ENCODE measurements around the gene CRYGN.

CRYGN gene

DNA sequence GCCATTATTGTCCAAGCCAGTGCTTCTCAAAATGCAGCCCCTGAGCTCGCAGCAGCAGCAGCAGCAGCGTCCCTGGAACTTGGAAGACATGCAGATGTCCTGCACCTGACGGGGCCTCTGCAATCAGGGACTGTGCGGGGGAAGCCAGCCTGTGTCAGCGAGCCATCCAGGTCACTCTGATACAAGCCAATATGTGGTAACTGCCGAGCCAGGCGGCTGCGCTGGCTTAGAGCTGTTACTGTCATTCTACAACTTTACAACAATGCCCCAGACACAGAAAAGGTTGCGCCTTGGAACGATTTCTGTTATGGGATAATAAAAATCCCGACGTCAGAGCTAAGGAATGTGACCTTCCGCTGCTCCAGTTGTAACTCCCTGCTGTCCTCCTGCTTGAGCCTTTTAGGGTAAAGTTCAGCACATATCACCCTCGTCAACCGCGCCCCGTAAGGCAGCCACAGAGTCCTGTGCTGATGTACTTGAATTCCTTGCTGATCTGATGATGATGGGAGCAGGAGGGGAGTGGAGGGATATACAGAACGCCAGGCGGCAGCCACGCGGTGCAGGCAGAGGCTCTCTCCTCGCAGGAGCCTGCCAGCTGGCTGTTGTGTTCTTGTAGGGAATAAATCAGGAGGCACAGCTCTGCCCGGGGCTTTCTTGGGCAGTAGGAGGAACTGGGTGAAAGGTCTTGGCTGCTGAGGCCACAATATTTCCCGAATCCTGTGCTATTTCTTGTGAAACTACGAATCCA lies 20.0 kb upstream of the CRYGN start:
- DNase-seq (ENCODE audit: low read depth), result peak; percentile 94

DNA sequence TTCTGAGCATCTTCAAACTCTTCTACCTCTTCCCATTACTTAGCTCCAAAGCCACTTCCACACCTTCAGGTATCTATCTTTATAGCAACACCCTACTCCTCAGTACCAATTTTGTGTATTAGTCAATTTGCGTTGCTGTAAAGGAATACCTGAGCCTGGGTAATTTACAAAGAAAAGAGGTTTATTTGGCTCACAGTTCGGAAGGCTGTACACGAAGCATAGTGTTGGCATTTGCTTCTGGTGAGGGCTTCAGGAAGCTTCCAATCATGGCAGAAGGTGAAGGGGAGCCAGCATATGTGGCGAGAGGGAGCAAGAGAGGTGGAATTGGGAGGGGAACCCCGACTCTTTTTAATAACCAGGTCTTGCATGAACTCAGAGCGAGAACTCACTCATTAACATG lies 17.6 kb upstream of the CRYGN start:
- DNase-seq (ENCODE audit: low read depth), result no peak

- no peak for DNase-seq (ENCODE audit: low read depth)
Observed at GRCh38 chr7:151456782-151457181, 16.8 kb upstream of the CRYGN start.

DNA sequence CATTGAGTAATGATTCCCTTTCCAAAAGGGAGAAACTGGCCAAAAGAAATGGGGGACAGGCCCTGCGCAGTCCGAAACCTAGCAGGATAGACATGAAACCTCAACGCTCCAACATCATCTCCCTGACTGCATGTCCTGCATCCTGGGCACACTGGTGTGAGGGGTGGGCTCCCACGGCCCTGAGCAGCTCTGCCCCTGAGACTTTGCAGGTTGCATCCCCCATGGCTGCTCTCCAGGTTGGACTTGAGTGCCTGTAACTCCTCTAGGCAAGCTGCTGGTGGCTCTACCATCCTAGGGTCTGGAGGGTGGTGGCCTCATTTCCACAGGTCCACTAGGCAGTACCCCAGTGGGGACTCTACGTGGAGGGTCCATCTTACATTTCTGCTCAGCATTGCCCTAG lies 16.3 kb upstream of the CRYGN start:
- no peak for DNase-seq (ENCODE audit: low read depth)

- DNase-seq (ENCODE audit: low read depth), result no peak
Observed at GRCh38 chr7:151455690-151456089, 15.7 kb upstream of the CRYGN start.

GRCh38 chr7:151454932-151455530 lies 15.1 kb upstream of the CRYGN start:
- DNase-seq (ENCODE audit: low read depth), result no peak

DNA sequence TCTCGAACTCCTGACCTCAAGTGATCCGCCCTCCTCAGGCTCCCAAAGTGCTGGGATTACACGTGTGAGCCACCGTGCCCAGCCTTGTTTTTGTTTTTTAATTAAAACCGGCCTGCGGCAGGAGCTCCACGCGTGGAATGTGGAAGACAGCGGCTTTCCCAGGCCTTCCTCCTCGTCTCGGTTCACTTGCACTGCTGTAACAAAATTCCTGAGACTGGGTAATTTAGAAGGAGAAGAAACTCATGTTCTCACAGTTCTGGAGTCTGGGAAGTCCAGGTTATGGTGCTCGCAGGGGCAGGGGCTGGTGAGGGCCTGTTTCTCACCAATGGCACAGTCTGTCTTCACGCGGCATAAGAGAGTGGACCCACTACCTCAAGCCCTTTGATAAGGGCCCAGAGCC lies 14.4 kb upstream of the CRYGN start:
- DNase-seq (ENCODE audit: low read depth), result no peak

- DNase-seq (ENCODE audit: low read depth), result no peak
Observed at GRCh38 chr7:151453326-151453791, 13.4 kb upstream of the CRYGN start.

- no peak for DNase-seq (ENCODE audit: low read depth)
Observed at GRCh38 chr7:151452680-151453325, 12.9 kb upstream of the CRYGN start.

DNA sequence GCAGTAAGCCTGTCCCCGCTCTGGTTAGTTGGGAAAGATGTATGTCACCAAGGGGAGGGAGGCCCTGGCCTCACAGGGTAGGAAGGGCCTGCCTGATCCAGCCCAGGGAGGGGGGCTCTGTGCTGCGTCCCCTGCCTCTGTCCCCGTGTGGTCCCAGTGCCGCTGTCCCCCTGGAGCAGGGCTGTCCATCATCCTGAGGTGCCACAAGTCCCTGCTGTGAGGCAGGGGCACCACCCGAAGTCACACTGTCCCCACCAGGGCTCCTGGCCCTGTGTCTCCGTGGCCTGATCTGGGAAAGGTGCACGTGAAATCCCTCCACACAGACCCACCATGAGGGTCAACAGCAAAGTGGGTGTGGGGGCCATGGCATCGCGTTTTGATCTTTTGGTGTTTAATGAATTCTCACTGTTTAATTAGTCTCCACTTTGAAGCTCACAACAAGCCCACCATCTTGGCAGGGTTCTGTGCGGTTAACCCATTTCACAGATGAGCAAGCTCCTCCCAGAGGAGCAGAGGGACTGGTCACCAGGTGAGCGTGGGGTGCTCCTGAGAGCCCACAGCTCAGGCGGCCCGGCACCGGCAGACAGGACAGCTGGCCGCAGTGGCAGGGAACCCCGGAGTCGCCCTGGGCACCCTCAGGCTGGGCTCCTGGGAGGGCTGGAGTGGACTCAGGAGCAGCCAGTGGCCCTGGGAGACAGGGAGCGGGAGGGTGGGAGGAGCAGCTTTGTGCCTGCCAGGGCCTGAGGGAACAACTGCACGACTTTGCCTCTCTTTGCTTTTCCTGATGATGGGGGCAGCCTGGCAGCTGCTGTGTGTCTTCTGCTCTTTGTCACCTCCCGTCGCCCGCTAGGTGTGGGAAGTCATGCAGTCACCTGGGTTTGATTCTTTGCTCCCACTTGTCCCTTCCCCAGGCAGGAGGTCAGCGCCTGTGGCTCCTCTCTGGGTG lies 12.0 kb upstream of the CRYGN start:
- DNase-seq (ENCODE audit: low read depth), result no peak

GRCh38 chr7:151451156-151451555 lies 11.2 kb upstream of the CRYGN start:
- DNase-seq (ENCODE audit: low read depth), result no peak

DNA sequence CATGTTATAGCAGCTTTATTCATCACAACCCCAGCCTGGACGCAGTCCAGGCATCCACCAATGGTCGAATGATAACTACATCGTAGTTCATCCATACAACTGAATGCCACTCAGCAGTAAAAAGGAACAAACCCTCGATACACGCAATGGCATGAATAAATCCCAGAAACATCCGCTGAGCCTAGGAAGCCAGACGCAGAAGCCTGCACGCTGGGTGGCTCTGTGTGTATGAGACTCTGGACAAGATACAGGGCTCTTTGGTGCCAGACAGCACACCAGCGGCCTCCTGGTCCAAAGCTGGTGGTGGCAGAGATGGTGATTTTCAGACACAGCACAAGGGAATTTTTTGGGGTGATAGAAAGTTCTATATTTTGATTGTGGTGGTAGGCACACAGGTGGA lies 10.0 kb upstream of the CRYGN start:
- DNase-seq (ENCODE audit: low read depth), result no peak

DNA sequence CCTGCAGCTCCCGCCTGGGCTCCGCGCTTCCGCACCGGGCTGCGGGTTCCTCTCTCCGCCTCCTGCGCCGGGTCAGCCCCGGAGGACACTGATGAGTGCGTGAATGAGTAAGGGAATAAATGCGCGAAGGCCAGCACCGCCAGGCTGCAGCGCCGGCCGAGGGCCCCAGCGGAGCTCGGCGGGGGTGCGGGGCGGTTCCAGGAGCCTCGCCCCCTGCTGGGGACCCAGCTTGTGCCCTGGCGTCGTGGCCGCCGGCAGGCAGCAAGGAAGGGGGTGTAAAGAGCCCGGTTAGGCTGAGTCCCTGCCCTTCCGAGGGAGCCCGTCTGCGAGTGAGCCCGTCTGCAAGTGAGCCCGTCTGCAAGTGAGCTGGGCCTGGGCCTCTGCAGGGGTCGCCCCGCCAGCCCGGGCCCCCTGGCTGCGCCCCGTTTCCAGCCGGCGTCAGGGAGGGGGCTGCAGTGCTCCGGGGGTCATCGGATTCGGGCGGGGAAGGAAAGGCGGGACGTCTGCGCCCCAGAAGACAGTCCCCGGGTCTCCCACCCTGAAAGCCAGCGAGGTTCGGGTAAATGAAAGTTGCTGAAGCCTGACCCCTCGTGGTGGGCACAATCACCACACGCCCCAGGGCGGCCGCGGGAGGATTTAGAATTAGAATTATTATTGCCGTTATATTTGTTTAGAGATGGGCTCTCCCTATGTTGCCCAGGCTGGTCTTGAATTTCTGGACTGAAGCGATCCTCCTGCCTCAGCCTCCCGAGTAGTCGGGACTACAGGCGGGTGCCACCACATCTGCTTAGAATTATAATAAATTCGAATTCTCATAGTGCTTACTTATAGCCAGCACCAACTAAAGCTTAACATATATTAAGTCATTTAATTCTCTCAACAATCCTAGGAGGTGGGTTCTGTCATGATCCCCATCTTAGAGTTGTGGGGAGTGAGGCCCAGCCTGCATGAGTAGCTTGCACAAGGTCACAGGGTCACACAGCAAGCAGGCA lies 8.6 kb upstream of the CRYGN start:
- DNase-seq (ENCODE audit: low read depth), result peak; percentile 66

GRCh38 chr7:151447901-151448260 lies 7.9 kb upstream of the CRYGN start:
- DNase-seq (ENCODE audit: low read depth), result no peak

DNA sequence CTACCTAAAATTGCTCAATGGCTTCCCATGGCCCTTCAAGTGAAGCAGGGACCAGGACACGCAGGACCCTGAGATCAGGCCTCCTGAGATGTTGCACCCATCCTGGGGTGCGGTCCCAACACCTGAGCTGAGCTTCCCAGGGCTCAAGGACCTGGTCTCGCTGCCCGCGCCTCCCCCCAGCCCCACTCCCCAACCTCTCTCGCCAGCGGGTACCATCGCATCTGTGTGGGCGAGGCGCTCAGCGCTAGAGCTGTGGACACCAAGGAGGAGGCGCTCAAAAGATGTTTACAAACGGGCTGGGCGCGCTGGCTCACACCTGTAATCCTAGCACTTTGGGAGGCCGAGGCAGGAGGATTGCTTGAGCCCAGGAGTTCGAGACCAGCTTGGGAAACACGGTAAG lies 7.4 kb upstream of the CRYGN start:
- DNase-seq (ENCODE audit: low read depth), result no peak

- DNase-seq (ENCODE audit: low read depth), result no peak
Observed at GRCh38 chr7:151446412-151446811, 6.5 kb upstream of the CRYGN start.

DNA sequence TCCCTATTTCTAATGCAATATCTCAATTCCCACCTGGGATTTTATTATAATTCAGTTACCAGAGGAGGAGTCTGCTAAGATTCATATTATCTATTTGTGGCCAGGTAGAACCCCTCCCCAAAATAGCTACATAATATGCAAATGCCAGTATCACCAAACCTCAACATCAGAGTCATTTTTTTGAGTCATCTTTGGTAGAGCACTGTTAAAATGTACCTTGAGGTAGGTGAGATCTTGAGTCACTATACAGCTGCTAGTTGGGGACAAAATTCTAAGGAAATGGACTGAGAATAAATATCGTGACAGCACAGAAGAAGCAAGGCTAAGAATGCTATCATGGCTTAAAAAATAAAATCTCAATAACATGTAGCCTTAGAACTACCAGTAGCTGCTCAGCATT lies 4.7 kb upstream of the CRYGN start:
- no peak for DNase-seq (ENCODE audit: low read depth)

- peak; percentile 56 for DNase-seq (ENCODE audit: low read depth)
Observed at GRCh38 chr7:151442776-151443496, 3.0 kb upstream of the CRYGN start.

DNA sequence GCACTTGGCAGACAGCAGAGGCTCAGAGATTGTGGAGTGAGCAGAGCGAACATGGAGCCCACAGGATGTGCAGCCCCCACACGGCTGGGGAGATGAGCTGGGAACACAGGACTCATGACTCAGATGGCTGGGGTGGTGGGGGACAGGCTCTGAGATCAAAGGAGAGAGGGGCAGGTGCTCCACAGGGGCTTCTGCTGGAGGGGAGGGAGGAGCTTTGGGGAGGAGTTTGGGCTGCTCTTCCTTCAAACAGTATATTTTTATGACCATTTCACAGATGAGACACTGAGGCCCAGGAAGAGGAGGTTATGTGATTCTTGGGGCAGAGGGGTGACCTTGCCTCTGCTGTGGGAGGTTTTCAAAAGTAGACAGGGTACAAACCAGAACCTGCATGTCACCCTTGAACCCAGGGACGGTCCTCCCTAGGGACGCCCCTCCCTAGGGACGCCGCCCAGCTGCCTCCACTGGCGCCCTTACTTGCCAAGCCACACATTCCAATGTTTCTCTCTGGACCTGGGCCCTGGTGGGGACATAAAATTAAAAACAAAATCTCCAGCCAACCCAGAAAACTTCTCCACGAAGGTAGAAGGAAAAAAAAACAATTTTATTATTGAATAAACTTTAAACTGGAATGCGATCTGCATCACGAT lies 981 bp upstream of the CRYGN start:
- DNase-seq (ENCODE audit: low read depth), result peak; percentile 45

Data from amniotic epithelial cell (primary cell).